ENCODE measurements around the gene ACOX3. TPM values are rescaled to one million over a fixed set of nuclear protein-coding genes. Genes with fewer than 3 reads are reported as not detected.

ACOX3 gene
- total and polyA plus RNA-seq, 9 donors, result 10.1 to 32.4 (median 21.3) TPM

DNA sequence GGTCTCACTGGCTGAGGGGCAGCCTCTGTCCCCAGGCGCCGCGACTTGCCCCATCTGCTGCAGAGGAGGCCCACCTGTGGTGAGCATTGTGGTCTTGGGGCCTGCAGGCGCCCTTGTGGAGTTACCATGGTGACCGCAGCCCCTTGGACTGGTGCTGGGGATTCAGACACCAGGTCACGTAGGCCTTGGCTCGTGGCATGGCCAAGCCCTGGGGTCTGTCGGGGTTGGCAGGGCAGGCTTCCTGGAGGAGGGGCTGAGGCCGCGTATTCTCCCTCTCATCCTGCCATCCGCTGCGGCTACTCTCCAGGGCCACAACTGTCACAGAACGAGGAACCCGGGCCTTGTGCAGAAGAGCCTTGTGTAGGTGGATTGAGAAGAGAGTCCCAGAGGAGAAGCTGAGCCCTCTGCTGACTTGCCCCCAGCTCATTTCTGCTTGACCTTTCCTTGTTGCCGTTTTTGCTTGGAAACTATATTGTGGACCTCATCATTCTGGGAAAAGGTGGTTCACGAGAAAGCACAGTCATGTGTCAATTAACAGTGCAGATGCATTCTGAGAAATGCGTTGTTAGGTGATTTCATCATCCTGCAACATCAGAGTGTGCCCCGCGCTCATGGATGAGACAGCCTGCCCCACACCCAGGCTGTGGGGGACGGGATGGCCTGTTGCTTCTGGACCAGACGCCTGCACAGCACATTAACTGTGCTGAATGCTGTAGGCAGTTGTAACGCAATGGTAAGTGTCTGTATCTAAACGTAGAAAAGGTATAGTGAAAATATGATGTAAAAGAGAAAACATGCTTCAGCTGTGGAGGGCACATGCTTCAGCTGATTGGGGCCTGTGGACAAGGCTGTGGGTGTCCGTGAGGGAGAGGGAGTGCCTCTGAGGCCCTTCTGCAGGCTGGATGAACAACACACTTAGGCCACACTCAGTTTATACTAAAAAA lies 38.5 kb upstream of the ACOX3 start:
- H3K4me3 ChIP-seq, result no peak overlapping the region
- intact Hi-C loops (cut with DNase I), result no loop called here
- DNase-seq, result no peak
- TF ChIP-seq POLR2A (IDR thresholded peaks at IDR 0.05) (no peak), EP300 (IDR thresholded peaks at IDR 0.05) (no peak)
- TF ChIP-seq, protein P1, sequence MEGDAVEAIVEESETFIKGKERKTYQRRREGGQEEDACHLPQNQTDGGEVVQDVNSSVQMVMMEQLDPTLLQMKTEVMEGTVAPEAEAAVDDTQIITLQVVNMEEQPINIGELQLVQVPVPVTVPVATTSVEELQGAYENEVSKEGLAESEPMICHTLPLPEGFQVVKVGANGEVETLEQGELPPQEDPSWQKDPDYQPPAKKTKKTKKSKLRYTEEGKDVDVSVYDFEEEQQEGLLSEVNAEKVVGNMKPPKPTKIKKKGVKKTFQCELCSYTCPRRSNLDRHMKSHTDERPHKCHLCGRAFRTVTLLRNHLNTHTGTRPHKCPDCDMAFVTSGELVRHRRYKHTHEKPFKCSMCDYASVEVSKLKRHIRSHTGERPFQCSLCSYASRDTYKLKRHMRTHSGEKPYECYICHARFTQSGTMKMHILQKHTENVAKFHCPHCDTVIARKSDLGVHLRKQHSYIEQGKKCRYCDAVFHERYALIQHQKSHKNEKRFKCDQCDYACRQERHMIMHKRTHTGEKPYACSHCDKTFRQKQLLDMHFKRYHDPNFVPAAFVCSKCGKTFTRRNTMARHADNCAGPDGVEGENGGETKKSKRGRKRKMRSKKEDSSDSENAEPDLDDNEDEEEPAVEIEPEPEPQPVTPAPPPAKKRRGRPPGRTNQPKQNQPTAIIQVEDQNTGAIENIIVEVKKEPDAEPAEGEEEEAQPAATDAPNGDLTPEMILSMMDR (IDR thresholded peaks at IDR 0.05), result no peak
- peak overlapping the region in 1 of 2 donors; percentile 7 for H3K27ac ChIP-seq
- H3K27me3 ChIP-seq, result no peaks in the 10 kb centered on the region
- H3K36me3 ChIP-seq, result no peaks in the 10 kb centered on the region
- H3K4me1 ChIP-seq (ENCODE audit: insufficient read depth), result peaks cover 18% of the 10 kb centered on the region
- 81 to 85% (median 85%) methylated on average over 24 of the region's 24 CpGs for WGBS, 3 donors
- no peaks in the 10 kb centered on the region for H3K9me3 ChIP-seq

DNA sequence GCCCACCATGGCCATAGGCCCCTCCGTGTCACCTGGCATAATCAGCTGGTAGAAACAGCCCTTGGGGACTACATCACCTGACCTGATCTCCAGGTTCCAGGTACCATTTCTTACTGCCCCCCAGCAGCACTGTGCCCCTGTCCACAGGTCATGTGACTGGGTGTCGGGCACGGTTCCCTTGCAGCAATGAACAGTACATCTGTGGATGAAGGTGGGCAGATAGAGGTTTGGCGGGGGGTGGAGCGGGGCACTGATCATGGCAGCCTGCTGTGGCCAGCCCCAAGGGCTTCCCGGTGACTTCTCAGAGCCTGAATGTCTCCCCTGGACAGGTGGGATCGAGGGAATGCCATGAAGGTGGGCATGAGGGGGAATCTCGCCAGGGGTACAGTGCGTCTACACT lies 37.8 kb upstream of the ACOX3 start:
- H3K27ac ChIP-seq, result no peak overlapping the region
- 92 to 96% (median 94%) methylated on average over 9 of the region's 9 CpGs for WGBS, 3 donors
- peaks cover 20% of the 10 kb centered on the region for H3K4me1 ChIP-seq (ENCODE audit: insufficient read depth)
- TF ChIP-seq, protein P1 (IDR thresholded peaks at IDR 0.05), result no peak
- TF ChIP-seq EP300 (IDR thresholded peaks at IDR 0.05), result no peak
- H3K36me3 ChIP-seq, result no peaks in the 10 kb centered on the region
- no peak for DNase-seq
- intact Hi-C loops (cut with DNase I), result no loop called here
- H3K27me3 ChIP-seq, result no peaks in the 10 kb centered on the region
- no peak overlapping the region for H3K4me3 ChIP-seq
- H3K9me3 ChIP-seq, result no peaks in the 10 kb centered on the region

DNA sequence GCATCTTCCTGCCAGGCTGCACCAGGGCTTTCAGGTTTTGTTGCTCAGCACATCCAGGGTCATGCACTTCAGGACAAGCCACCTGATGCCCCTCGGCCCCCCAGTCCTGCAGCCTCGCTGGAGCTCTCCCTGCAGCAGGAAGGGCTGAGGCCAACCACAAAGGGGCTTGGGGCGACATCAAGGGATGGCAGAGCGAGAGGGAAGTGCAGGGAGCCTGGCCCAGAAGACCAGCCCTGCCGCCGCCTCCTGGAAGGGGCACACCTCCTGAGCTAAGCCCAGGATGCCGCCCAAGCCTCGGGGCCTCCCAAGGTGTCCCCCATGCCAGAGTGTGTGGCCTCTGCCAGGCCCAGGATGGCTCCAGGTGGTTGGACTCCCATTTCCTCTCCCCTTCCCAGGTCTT lies 37.2 kb upstream of the ACOX3 start:
- Histone ChIP-seq H3K4me3 (no peak overlapping the region), H3K27ac (no peak overlapping the region), H3K27me3 (no peaks in the 10 kb centered on the region), H3K9me3 (no peaks in the 10 kb centered on the region), H3K4me1 (ENCODE audit: insufficient read depth) (peaks cover 23% of the 10 kb centered on the region), H3K36me3 (no peaks in the 10 kb centered on the region)
- TF ChIP-seq, protein P1 (IDR thresholded peaks at IDR 0.05), result no peak
- no peak for TF ChIP-seq POLR2A (IDR thresholded peaks at IDR 0.05)
- no peak for TF ChIP-seq EP300 (IDR thresholded peaks at IDR 0.05)
- WGBS, 3 donors, result 83 to 97% (median 93%) methylated on average over 8 of the region's 8 CpGs
- intact Hi-C loops (cut with DNase I), result no loop called here
- no peak for DNase-seq

DNA sequence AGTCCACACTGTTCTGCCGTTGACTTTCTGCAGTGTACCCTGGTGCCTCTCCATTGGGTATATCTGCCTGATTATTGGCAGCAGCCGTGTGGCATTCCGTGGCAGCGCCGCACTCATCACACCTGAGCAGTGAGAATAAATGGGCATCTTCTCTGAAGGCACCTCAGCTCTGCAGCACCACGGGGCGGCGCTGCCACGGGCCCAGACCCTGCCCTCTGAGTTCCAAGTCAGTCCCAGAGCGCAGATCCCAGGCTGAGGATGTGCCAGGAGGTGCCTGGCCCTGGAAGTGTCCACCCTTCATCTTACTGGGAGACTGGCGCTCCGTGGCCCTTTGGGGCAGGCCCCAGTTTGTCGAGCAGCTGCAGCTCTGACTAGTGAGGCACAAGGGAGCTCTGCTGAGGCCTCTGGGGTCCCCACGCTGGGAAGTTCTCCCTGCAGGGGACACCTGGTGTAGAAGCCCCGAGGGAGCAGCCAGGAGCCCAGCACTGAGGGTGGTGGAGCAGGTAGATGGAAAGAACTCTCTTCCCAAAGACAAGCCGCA lies 36.6 kb upstream of the ACOX3 start:
- H3K36me3 ChIP-seq, result no peaks in the 10 kb centered on the region
- H3K27me3 ChIP-seq, result no peaks in the 10 kb centered on the region
- H3K9me3 ChIP-seq, result no peaks in the 10 kb centered on the region
- no peak for TF ChIP-seq EP300 (IDR thresholded peaks at IDR 0.05)
- TF ChIP-seq, protein P1 (IDR thresholded peaks at IDR 0.05), result no peak
- TF ChIP-seq POLR2A (IDR thresholded peaks at IDR 0.05), result no peak
- no peak overlapping the region for H3K4me3 ChIP-seq
- no peak for DNase-seq
- H3K27ac ChIP-seq, result no peak overlapping the region
- 88 to 91% (median 88%) methylated on average over 16 of the region's 16 CpGs for WGBS, 3 donors
- intact Hi-C loops (cut with DNase I), result no loop called here
- peaks cover 28% of the 10 kb centered on the region for H3K4me1 ChIP-seq (ENCODE audit: insufficient read depth)
